Measurements from ENCODE around the gene CALML4. TPM values are rescaled to one million over a fixed set of nuclear protein-coding genes. Genes with fewer than 3 reads are reported as not detected.

Gene CALML4
- polyA plus RNA-seq, 1 experiment, result 1.6 TPM

DNA sequence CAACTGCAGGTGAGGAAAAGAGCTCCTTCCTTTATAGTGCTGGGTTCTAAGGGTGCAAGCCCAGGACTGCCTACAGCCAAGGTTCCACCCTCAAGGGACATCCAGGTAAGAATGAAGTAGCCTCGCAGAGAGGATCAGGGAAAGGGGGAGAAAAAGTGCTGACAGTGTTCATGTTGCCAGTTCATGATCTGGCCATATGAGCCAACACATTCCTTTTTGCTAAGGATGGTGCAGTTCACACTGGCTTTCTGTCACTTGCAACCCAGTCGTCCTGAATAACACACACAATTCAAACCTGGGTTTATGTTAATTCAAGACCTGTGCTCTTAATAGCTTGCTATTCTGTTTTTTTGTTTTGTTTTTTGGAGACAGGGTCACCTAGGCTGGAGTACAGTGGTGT lies 15.4 kb upstream of the CALML4 start:
- ChIA-PET CTCF (interaction anchor here (0.5 to 3.3 kb wide), 2 partner anchors 10 to 20 kb away, joined by 4 to 21 read pairs; no protein-coding TSS in a partner anchor), POLR2A (no interaction called here)
- no peaks in the 10 kb centered on the region for H3K27me3 ChIP-seq (ENCODE audit: control insufficient read depth, insufficient read depth, low read length)
- H3K27ac ChIP-seq (ENCODE audit: low read depth, low read length), result no peak overlapping the region
- TF ChIP-seq, protein P1, sequence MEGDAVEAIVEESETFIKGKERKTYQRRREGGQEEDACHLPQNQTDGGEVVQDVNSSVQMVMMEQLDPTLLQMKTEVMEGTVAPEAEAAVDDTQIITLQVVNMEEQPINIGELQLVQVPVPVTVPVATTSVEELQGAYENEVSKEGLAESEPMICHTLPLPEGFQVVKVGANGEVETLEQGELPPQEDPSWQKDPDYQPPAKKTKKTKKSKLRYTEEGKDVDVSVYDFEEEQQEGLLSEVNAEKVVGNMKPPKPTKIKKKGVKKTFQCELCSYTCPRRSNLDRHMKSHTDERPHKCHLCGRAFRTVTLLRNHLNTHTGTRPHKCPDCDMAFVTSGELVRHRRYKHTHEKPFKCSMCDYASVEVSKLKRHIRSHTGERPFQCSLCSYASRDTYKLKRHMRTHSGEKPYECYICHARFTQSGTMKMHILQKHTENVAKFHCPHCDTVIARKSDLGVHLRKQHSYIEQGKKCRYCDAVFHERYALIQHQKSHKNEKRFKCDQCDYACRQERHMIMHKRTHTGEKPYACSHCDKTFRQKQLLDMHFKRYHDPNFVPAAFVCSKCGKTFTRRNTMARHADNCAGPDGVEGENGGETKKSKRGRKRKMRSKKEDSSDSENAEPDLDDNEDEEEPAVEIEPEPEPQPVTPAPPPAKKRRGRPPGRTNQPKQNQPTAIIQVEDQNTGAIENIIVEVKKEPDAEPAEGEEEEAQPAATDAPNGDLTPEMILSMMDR (IDR thresholded peaks at IDR 0.05; ENCODE audit: low read depth, low read length), result no peak
- no peak overlapping the region for H3K4me3 ChIP-seq (ENCODE audit: low read depth, low read length)
- peaks cover 10% of the 10 kb centered on the region; the same call in 1 of the 2 replicates for H3K9me3 ChIP-seq (ENCODE audit: control insufficient read depth, insufficient read depth, low read length)
- no peak for DNase-seq (ENCODE audit: low read depth, low spot score)

DNA sequence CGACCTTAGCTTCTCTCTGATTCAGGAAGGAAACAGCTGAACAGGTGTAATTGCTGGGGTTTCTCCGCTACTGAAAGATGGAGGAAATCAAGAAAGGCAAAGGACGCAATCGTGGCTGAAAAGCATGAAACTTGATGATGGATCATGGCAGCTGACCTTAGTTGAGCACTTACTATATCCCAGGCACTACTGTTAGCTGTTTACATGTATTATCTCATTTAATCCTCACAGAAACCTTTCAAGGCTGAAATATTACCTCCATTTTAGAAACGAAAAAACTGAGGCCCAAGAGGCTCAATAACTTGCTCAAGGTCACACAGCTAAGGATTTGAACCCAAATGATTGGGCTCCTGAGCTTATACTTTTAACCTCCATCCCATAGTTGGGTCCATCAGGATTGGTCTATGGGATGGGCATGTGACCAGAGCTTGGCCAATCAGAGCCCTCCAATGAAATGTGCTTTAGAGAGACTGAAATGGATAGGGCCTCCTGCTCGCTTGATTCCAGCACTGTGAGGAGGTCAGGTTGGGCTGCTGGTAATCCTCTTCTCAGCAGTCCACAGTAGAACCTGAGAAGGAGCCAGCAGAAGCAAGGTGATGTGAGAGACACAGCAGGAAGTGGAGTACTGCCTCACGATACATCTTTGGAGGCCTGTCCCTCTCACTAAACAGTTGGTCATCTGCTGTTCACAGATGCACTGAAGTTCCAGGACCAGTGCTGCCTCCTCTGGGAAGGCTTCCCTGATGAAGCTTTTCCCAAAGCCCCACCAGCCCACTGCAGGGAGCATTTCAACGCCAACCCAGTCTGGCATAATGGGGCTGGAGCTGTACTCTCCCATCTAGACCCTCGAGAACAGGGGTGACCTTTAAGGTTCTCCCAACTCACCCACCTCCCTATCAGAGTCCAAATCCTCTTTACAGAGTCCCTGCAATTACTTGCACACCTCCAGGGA lies 14.0 kb upstream of the CALML4 start:
- POLR2A ChIA-PET, result no interaction called here

DNA sequence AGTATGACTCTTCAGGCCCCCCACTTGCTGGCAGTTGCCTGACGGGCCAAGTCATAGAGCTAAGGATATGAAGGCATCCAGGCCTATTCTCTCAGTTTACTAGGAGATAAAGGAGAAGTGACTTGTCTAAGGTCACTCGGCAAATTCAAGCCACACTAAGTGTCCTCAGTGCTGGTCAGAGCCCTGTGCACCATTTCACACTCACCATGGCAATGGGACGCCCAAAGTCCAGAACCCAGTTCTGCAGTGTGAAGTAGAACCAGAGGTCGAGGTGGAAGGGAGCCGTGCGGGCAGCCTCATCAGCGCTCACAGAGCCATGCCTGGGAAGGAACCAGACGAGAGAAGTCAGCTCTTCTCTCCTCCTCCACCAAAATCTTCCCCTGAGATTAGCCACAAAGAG lies 13.2 kb upstream of the CALML4 start:
- DNase-seq (ENCODE audit: low read depth, low spot score), result no peak
- Histone ChIP-seq H3K9me3 (ENCODE audit: control insufficient read depth, insufficient read depth, low read length) (peaks cover 10% of the 10 kb centered on the region; the same call in 1 of the 2 replicates), H3K27ac (ENCODE audit: low read depth, low read length) (no peak overlapping the region), H3K27me3 (ENCODE audit: control insufficient read depth, insufficient read depth, low read length) (no peaks in the 10 kb centered on the region), H3K4me3 (ENCODE audit: low read depth, low read length) (no peak overlapping the region)
- ChIA-PET POLR2A (no interaction called here), CTCF (interaction anchor here (0.9 to 3.3 kb wide), 2 partner anchors 8 to 34 kb away, joined by 3 to 21 read pairs; no protein-coding TSS in a partner anchor)
- TF ChIP-seq, protein P1 (IDR thresholded peaks at IDR 0.05; ENCODE audit: low read depth, low read length), result no peak

More for the DNA sequence above, 14.0 kb upstream of the CALML4 start:
- DNase-seq (ENCODE audit: low read depth, low spot score), result no peak
- TF ChIP-seq, protein P1 (IDR thresholded peaks at IDR 0.05; ENCODE audit: low read depth, low read length), result no peak
- Histone ChIP-seq H3K9me3 (ENCODE audit: control insufficient read depth, insufficient read depth, low read length) (peaks cover 10% of the 10 kb centered on the region; the same call in 1 of the 2 replicates), H3K27me3 (ENCODE audit: control insufficient read depth, insufficient read depth, low read length) (no peaks in the 10 kb centered on the region), H3K27ac (ENCODE audit: low read depth, low read length) (no peak overlapping the region), H3K4me3 (ENCODE audit: low read depth, low read length) (no peak overlapping the region)
- CTCF ChIA-PET, result interaction anchor here (0.9 to 3.3 kb wide), 2 partner anchors 9 to 33 kb away, joined by 3 to 21 read pairs; no protein-coding TSS in a partner anchor

DNA sequence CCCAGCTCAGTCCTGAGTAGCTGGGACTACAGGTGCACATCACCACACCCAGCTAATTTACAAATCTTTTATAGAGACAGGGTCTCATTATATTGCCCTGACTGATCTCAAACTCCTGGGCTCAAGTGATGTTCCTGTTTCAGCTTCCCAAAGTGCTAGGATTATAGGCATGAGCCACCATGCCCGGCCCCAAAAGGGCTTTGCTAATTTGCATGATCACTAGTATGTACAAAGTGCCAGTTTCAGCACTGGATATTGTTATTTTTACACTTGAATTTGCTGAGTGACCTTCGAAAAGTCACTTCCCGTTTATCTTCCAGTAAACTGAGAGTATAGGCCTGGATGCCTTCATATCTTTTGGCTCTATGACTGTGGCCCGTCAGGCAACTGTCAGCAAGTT lies 12.2 kb upstream of the CALML4 start:
- CTCF ChIA-PET, result no interaction called here
- POLR2A ChIA-PET, result no interaction called here
- no peak for DNase-seq (ENCODE audit: low read depth, low spot score)
- Histone ChIP-seq H3K4me3 (ENCODE audit: low read depth, low read length) (no peak overlapping the region), H3K27me3 (ENCODE audit: control insufficient read depth, insufficient read depth, low read length) (no peaks in the 10 kb centered on the region), H3K9me3 (ENCODE audit: control insufficient read depth, insufficient read depth, low read length) (peaks cover 8% of the 10 kb centered on the region; the same call in 1 of the 2 replicates), H3K27ac (ENCODE audit: low read depth, low read length) (no peak overlapping the region)
- TF ChIP-seq, protein P1 (IDR thresholded peaks at IDR 0.05; ENCODE audit: low read depth, low read length), result no peak

GRCh38 chr15:68214838-68215254 lies 9.7 kb upstream of the CALML4 start:
- TF ChIP-seq, protein P1 (IDR thresholded peaks at IDR 0.05; ENCODE audit: low read depth, low read length), result no peak
- Histone ChIP-seq H3K27me3 (ENCODE audit: control insufficient read depth, insufficient read depth, low read length) (no peaks in the 10 kb centered on the region), H3K9me3 (ENCODE audit: control insufficient read depth, insufficient read depth, low read length) (no peaks in the 10 kb centered on the region; the same call in 1 of the 2 replicates), H3K4me3 (ENCODE audit: low read depth, low read length) (no peak overlapping the region), H3K27ac (ENCODE audit: low read depth, low read length) (no peak overlapping the region)
- CTCF ChIA-PET, result no interaction called here
- no peak for DNase-seq (ENCODE audit: low read depth, low spot score)
- POLR2A ChIA-PET, result no interaction called here
